GM19238 (cell line): Measurements from ENCODE around the gene HIPK1.
"Not testable (repeated sequence)": the region's sequence is repeated elsewhere in the genome, so short reads cannot be mapped to it uniquely, and the experiment has no call there.

Experiments used
- DNase-seq: peaks from one replicate; pipeline ENCODE4 v3.0.0; 2011; ENCODE audit warnings: low spot score; ENCODE audit not compliant: insufficient read length

The HIPK1 gene

DNA sequence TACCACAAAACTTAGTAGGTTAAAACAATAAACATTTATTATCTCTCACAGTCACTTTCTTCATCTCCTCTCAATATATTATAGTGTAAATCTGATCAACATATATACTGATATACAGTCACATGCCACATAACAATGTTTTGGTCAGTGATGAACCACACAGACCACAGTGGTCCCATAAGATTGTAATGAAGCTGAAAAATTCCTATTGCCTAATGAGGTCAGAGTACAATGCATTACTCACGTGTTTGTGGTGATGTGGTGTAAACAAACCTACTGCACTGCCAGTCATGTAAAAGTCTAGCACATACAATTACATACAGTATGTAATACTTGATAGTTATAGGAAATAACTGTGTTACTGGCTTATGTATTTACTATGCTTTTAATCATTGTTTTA is 80.3 kb downstream of the HIPK1 start:
- DNase-seq: no peak

DNA sequence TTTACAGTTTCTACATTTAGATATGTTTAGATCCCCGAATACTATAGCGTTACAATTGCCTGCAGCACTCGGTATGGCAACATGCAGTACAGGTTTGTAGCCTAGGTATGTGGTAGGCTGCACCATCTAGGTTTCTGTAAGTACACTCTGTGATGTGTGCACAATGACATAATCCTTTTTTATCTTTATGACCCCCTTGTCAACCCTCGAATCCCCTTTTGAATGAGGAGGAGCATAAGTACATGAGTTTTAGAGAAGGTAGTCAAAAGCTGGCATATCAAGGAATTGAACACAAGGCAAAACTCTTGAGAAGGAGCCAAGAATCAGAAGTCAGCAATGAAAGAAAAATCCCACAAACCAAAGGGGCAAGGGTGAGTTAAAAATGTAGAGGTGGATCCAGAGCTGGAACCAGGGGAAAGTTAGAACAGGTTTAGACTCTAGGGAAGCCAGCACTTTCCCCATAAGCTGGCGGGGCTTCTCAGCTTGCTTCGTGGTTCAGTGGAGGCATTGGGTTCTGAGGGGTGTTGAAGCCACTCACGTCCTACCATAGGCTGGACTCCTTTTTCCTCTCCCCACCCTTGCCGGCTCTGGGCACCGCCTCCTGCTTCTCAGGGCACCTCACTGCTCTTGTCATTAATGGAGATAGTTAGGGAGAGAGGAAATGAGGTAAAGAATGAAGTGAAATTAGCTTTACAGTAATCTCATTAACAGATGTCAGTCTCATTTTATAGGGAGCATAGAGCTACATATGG is 81.5 kb downstream of the HIPK1 start:
- DNase-seq: no peak

DNA sequence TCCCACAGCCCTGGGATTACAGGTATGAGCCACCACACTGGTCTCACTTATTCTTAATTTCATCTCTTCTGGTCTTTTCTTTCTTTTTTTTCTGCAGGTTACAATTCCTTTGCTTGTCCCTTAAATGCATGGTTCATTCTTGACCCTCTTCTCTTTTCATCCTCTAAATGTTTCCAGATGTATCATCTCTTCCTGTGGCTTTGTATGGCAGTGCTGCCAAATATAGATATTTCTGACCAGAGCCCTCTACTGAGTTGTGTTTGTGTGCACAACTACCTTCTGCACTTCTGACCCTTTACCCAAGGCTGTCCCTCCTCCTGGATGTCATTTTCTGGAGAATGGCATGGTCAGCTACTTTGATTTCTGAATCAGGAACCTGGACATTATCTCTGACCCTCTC is 82.7 kb downstream of the HIPK1 start:
- no peak for DNase-seq

DNA sequence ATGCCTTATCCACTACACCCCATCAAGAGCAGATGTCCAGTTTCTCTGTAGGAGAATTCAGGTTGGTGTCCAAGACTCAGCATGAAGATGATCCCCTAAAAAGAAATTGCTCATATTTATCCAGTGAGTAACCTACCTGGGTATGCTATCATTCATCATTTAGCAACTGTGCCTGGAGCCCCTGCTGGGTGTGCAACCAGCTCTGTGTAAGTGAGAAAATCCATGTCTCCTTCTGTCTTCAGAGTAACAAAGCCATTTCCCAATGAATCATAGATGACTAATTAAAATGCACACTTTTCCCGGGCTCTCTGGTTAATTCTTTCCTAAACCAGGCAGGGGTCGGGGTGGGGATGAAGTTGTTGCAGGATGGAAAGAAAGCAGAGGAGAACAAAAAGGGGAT is 86.0 kb downstream of the HIPK1 start:
- DNase-seq: no peak

DNA sequence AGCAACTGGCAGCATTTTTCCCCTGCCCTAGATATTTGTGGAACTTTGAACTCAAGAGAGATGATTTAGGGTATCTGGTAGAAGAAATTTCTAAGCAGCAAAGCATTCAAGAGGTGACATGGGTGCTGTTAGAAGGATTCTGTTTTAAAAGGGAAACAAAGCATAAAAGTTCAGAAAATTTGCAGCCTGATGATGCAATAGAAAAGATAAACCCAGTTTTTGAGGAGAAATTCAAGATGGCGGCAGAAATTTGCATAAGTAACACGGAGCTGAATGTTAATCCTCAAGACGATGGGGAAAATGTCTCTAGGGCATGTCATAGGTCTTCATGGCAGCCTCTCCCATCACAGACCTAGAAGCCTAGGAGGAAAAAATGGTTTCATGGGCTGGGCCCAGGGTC is 90.6 kb downstream of the HIPK1 start:
- not testable (repeated sequence) for DNase-seq

DNA sequence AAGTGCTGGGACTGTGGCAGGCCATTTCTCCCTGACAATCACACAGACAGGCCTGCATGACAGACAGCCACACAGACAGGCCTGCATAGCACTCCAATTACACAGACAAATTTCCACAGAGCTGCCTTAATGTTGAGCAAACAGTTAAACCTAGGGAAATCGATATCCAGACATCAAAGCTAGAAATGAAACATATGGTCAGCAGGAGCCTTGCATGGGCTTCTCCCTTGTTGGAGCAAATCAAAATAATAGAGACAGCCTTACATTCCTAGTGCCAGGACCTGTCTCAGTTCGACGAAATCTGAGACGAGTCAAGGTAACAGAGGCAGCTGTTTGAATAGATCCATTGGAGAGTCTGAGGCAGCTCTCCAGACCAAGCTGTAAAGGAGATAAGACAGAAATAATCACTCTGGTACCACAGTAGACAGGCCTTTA is 92.6 kb downstream of the HIPK1 start:
- DNase-seq: no peak

DNA sequence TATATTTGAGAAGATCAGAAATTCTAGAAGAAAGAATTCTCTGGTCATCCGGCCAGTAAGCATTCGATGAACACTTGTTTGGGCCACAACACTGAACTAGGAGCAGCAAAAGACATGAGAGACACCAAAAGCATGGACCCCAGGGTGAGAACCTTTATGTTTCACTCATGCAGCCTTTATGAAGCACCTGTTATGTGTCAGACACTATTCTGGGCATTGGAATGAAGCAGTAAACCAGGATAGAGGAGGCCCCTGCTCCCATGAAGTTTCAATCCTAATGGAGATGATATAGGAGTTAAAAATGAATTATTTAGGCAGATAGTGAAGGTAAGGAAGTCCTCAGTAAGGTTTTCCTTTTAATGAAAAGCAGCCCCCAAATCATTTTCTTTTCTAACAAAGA is 93.8 kb downstream of the HIPK1 start:
- DNase-seq: no peak

DNA sequence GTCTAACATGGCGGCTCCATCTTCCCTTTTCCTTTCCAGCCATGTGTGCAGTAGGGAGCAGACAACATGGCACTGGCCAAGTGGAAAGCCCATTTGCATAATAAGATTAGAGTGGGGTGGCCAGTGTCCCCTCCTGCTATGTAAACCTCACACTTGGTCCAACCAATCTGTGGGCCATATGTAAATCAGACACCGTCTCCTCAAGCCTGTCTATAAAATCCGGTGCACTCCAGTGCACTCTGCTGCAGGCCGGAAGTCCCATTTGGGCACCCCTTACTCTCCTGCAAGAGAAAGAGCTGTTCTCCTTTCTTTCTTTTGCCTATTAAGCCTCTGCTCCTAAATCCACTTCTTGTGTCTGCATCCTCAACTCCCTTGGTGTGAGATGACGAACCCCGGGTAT is 94.3 kb downstream of the HIPK1 start:
- DNase-seq: no peak

DNA sequence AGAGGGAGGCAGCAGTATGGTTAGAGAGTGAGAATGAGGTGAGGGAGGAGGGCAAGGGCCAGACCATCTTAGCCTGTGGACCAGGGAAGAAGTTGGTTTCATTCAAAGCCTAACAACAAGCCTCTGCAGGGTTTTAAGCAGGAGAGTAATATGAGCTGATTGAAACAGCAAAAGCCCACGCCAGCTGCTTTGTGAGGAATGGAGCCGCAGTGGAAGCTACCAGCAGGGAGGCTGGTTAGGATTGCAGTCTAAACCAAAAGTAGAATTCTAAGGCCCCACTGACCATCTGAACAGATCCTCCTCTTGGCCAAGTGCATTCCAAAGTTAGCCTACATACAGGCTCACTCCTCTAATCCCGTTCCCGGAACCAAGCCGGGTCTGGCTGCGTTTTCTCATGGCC is 94.9 kb downstream of the HIPK1 start:
- no peak for DNase-seq

DNA sequence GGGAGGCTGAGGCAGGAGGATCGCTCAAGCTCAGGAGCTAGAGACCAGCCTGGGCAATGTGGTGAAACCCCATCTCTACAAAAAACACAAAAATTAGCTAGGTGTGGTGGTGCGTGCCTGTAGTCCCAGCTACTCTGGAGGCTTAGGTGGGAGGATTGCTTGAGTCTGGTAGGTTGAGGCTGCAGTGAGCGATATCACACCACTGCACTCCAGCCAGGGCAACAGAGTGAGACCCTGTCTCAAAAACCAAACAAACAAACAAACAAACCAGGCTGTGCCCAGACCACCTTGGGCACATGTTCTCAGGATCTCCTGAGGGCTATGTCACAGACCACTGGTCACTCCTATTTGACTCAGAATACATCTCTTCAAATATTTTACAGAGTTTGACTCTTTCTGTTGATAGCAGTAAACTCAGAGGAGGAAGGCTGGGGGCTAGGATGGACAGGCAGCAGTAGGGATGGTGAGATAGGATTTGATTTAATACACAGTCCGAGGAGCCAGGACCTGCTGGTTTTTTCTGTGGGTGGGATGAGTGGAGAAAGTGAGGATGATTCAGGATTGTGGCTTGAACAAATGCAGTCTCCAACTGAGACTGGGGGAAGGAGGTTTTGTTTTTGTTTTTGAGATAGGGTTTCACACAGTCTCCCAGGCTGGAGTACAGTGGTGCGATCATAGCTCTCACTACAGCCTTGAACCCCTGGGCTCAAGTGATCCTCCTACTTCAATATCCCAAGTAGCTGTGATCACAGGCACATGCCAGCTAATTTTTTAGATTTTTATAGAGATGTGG is 96.7 kb downstream of the HIPK1 start:
- no peak for DNase-seq

DNA sequence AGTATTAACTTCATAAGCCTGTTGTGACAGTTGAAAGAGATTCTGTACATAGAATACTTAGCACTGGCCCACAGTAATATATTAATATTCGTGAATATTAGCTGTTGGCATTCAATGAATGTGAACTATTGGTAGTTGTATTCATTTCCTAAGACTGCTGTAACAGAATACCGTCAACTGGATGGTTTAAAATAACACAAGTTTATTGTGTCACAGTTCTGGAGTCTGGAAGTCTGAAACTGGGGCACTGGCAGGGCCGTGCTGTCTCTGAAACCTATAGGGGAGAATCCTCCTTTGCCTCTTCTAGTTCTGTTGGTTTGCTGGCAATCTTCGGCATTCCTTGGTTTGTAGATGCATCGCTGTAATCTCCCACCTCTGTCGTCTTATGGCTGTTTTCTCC is 97.7 kb downstream of the HIPK1 start:
- no peak for DNase-seq
